COLO668 (cell line): ENCODE results near the gene KCNH1.

Experiments used
- DNase-seq: peaks from one replicate; lab custom pipeline; 2025; ENCODE audit not compliant: unreplicated experiment; lab: John Stamatoyannopoulos, UW

KCNH1 gene

GRCh38 chr1:210882414-210883221, 251.3 kb downstream of the KCNH1 start:
- no peak for DNase-seq

- no peak for DNase-seq
Observed at GRCh38 chr1:210878564-210878963, 255.4 kb downstream of the KCNH1 start.

DNA sequence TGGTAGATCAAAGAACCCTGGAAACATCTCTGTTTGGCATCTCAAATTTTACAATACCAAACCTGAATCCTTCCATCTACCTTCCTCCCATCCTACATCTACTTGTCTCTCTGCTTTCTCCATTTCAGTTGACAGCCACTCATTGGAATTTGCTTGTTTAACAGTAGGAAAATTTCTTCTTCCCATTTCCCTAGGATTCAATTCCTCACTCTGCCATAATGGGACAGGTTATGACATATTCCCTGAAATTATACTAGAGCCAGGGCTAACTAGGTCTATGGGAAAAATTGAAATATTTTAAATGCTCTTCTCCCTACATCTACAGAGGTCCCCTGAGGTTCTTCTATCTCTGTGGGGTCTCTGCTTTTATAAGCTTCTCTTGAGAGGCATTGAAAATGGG, 257.7 kb downstream of the KCNH1 start:
- no peak for DNase-seq

GRCh38 chr1:210866532-210866931, 267.4 kb downstream of the KCNH1 start:
- no peak for DNase-seq

GRCh38 chr1:210857705-210858104, 276.2 kb downstream of the KCNH1 start:
- no peak for DNase-seq

DNA sequence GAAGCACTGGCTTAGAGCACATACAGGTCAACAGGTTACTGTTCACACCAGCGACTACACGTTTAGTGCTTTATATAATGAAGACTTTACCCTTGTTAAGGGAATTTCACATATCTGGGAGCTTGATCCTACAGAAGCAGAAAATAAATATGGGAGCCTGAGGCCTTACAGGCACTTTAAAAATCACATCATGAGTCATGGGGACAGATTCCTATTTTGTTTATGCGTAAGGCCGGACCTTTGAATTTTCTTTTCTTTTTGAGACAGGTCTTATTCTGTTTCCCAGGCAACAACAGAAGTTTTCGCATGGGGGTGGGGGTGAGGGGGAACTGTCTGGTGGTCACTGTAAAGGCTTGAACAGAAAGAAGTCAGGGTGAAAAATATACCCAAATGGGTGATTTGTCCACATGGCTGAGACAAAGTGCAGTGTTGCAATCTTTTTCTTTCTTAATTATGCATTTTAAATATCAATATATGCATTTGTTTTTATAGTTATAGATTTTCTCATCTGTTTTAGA, 276.7 kb downstream of the KCNH1 start:
- no peak for DNase-seq

DNA sequence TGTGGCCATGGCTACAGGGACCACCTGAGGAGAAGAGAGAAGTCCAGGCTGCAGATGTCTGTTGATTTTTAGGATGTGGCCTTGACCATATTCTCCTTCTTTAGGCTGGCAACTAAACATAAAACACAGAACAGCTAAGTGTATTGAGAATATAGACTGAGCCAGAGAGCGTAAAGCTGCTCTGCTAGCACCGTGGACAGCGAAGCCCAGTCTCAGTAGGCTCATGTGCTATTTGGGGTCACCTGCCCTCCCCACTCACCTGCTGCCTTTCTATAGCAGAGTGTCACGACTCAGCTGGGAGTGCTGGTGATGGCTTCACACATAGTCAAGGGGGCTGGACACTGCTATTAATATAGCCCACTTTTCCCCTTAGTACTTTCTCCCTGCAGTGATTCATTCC, 278.5 kb downstream of the KCNH1 start:
- no peak for DNase-seq

DNA sequence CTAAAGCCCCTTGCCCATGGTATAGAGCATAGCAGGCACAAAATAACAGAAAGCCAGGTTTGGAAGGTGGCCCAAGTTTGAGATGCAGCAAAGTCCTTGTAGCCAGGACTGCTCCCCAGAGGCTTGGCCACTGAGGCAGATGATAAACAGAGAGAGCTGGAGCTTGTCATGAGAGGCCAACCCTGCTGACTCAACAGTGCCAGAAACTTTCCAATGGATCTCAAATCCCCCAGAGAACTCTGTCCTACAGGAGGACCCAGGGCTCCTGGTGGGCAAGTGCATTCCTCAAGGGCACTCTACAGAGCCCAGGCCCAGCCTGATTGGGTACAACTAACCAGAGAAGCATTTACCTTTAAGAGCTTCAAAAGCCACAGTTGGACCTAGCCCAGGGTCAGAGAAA, 280.7 kb downstream of the KCNH1 start:
- DNase-seq: no peak

DNA sequence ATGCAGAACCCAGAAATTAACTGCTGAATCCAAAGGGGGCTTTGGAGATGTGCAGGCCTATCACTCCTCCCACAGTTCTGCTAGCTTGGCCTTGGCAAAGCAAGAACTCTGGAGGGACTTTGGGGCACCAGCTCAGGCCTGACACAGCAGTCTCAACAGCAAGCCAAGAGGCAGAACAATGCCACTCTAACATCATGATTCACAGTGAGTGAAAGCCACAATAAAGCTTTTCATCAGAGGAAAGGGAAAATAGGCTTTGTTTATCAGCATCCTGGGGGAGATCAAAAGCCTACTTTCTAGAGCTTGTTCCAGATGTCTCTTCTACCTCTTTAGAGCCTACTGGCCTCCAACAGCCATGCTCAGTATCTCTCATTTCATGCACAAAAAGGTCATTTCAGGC, 283.4 kb downstream of the KCNH1 start:
- DNase-seq: no peak

DNA sequence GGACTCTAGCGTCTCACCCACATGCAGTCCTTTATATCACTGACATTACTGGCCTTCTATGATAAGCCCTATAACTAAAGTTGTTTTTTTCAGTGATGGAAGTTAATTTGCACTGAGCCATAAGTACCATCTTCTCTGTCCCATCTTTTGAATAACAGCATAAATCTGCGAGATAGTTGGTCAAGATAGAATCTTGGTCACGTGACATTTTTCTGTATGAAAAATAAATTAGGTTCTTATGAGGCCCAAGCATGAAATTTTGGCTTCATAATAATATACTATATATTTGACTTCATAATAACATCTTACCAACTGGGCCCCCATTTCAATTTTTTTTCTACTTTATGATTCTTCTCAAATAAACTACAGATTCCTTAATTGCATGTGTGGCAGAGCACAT, 285.5 kb downstream of the KCNH1 start:
- DNase-seq: no peak

DNA sequence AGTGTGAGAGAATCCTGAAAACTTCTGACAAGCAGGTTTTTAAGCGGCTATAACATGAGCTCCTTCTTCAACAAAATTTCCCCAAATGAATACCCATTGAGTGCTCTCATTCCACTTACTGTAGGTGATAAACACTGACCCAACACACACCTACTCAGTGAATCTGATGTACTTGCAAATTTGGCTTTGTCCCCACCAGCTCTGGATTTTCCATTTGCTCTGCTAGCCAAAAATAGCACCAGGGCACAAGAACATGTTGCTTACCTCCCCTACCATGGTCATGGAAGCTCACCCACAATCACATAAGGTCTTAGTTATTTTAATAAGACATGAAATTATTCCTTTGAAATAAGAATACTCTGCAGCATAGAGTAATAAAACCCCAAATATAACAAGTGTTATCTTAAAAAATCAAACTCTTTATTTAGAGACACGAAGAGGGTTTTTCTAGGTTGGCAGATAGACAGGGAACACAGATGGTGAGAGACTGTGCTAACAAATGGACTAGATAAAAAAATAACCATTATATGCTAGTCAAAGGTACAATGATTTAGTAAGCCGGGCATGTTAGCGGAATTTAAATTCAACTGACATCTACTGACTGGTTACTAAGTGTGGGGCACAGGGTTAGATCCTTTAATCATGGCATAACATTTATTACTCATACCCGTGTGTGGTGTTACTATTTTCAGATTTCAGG, 291.9 kb downstream of the KCNH1 start:
- no peak for DNase-seq

DNA sequence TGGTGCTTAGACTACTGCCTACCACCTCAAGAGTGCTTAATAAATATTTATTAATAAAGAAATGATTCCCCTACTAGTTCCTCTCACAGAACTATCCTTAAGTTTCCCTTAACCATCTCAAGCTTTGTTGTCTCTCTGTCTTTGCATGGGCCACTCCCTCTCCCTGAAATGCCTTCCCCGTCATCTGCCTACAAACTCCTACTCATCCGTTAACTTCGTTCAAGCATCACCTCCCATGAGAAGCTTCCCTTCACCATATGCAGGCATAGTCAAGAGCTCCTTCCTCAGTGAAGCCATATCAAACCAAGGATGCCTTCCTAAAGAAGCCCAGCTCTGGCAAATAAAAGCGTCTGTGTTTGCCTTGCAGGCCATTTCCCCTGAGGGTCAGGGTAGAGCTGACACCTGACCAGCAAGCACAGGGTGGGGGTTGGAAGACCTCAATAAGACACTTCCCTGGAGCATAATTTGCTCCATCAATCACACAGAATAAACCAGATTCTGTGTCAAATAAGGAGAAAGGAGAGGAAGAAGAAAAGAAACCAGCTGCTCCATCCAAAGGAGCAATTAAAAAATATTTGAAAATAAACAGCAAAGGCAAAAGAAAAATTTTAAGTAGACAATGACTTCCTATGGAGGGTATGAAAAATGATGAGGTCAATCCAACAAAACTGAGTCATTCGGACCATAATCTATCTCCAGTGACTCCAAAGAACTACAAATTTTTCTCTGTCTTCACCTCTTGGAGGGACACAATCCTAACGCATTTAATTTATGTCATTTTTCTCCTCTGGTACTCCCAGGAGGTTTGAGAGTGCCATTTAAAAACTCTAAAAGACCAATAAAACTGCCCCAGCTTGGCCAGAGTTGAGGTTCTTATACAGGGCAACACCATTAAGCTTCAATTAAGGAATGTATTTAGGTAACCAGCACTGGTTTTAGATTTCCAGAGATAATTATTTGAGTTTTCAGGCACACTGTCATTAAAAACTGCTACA, 303.6 kb downstream of the KCNH1 start:
- DNase-seq: no peak

DNA sequence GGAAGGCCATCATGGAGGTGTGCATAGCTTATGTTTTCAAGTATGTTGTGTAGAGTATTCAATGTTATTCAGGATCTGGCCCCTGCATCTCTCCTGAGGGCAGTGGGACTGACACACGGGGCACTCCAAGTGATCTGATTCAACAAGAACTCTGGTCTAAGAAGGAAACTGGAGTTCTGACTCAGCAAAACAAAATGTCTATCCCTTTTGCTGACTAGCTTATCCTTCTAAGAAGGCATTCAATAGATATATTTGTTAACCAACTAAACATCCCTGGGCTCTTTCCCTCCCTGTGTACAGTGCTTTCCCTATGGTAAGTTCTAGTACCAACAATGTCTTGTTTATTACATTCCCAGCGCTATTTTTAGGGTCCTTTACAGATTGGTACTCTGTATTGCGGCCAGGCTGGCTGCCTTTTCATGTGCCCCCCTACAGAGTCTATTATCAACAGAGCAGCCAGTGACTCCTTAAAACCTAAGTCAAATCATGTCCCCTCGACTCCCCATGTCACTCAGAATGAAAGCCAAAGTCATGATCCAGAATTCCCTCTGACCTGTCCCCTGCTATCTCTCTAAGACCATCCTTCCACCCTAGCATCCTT, 304.9 kb downstream of the KCNH1 start:
- DNase-seq: no peak

DNA sequence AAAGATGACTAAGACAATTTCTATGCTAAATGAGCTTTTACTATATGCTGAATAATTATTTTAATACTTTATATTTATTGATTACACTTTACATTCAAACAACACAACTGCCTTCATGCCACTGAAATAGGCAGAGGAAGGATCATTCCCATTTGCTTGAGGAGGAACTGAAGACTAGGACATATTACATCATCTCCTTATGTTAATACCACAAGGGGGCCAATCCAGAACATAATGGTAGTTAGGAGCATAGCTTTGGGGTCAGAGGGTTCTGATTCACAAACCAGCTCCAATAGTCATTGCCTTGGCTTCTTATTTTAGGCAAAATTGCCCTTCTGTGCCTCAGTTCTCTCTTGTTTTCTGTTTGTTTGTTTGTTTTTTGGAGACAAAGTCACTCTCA, 306.5 kb downstream of the KCNH1 start:
- DNase-seq: no peak

- DNase-seq: no peak
Observed at GRCh38 chr1:210826686-210827085, 307.3 kb downstream of the KCNH1 start.

- no peak for DNase-seq
Observed at GRCh38 chr1:210822932-210823331, 311.0 kb downstream of the KCNH1 start.

GRCh38 chr1:210822241-210822640, 311.7 kb downstream of the KCNH1 start:
- DNase-seq: no peak

DNA sequence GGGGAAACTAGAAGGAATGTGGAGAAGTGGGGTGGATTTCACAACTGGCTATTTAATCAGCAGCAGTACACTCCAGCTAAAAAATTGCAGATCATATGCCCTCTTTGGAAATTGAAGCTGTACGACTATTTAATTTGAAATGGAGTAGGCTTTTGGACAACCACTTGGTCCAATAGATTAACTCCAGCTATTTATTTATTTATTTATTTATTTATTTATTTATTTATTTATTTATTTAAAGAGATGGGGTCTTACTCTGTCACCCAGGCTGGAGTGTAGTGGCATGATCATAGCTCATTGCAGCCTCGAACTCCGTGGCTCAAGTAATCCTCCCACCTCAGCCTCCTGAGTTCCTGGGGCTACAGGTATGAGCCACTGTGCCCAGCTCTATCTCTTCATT, 312.3 kb downstream of the KCNH1 start:
- no peak for DNase-seq

- no peak for DNase-seq
Observed at GRCh38 chr1:210819266-210819665, 314.7 kb downstream of the KCNH1 start.

GRCh38 chr1:210817385-210818275, 316.3 kb downstream of the KCNH1 start:
- no peak for DNase-seq
